HG03135 (cell line): ENCODE measurements around the gene MUC5B.

Source experiments
- ATAC-seq: cut with Tn5 transposase; IDR thresholded peaks from one replicate; pipeline ENCODE4 v1.9.1; 2021; ENCODE audit warnings: mild to moderate bottlenecking, moderate library complexity; ENCODE audit not compliant: unreplicated experiment

The MUC5B gene

GRCh38 chr11:1293619-1294015, 70.8 kb downstream of the MUC5B start:
- no peak for ATAC-seq

- ATAC-seq: no peak
Observed at GRCh38 chr11:1295086-1295485, 72.2 kb downstream of the MUC5B start.

DNA sequence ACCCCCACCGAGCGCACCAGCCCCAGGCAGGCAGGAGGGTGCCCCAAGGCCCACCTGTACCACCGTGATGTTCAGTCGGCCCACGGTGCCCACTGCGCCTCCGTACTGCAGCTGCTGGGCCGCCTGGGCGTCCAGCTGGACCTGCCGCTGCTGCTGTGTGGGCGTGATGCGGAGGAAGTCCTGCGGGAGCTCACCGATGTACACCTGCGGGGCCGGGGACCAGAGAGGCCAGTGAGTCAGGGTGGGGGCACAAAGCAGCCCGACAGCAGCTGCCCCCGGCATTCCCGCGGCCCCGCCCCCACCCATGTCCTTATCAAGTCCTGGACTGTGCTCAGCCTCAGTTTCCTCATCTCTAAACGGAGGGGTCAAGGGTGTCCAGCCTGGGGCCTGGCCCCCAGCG, 72.7 kb downstream of the MUC5B start:
- no peak for ATAC-seq

DNA sequence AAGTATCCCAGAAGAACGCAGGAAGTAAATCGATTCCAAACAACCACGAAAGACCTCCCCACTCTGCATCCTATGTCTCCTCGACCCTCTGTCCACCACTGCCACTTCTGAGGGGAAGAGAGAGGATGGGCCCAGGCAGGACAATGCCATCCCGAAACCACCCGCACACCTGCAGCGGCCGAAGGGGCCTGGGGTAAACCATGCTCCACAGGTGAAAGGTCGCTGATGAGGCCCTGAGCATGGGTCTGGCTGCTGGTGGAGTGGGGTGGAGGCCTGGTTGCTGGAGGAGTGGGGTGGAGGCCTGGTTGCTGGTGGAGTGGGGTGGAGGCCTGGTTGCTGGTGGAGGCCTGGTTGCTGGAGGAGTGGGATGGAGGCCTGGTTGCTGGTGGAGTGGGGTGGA, 73.4 kb downstream of the MUC5B start:
- ATAC-seq: no peak

DNA sequence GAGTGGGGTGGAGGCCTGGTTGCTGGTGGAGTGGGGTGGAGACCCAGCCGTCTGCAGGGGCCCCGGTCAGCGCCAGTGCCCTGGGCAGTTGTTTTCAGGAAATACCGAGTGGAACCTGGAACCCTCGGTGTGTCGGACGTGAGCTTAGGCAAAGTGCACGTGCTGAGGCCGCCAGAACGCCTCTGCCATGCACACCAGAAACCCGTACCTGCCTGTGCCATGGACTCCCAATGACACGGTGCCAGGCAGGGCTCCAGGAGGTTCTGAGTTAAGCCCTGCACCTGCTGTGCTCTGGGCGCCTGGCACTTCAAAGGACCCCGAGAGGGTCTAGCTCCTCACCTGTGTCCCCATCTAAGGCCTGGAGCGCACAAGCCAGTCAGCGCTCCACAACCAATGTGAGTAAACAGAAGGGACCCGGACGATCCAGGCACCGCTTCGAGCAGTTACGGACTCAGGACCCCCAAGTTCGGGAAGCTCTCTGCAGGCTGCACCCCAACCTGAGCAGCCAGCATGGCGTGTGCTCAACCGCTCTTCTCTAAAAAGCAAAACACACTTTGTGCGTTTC, 74.2 kb downstream of the MUC5B start:
- no peak for ATAC-seq

- ATAC-seq: no peak
Observed at GRCh38 chr11:1297576-1298473, 75.0 kb downstream of the MUC5B start.

- no peak for ATAC-seq
Observed at GRCh38 chr11:1298695-1299492, 76.0 kb downstream of the MUC5B start.

DNA sequence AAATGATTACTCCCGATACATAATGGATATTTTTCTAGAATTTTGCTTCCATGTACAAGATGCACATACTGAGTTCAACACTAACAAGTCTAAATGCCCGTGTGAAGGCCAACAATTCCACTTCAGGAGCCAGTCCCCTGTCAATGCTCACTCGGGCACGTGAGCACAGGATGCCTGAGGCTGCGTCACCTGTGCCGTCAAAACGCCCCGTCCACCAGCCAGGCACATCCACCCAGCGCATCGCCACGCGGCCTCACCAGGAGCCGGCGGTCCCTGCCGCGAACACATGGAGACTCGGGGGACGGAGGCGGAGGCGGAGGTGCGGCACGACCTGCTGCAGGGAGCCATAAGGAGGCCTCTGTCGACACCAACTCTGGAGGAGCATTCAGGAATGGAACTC, 76.8 kb downstream of the MUC5B start:
- ATAC-seq: no peak

DNA sequence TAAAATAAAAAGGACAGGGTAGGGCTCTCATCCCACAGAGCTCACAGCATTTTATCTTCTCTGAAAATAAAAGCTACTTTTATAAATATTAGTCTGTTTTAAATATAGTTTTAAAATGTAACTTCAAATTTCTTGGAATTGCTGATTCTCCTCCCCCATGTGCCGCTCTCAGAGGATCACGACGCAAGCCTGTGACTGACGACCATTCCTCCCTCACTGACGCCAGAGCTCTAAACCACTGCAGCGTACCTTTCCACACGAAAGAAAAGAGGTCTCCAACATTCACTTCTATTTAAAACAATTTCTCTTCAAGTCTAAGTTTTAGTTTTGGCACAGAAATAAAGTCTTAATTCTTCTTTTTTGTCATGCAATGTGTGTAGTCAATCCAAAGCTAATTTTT, 77.3 kb downstream of the MUC5B start:
- ATAC-seq: no peak

- ATAC-seq: no peak
Observed at GRCh38 chr11:1300569-1301187, 77.8 kb downstream of the MUC5B start.

GRCh38 chr11:1301220-1302000, 78.5 kb downstream of the MUC5B start:
- no peak for ATAC-seq

- ATAC-seq: no peak
Observed at GRCh38 chr11:1302041-1302460, 79.2 kb downstream of the MUC5B start.

DNA sequence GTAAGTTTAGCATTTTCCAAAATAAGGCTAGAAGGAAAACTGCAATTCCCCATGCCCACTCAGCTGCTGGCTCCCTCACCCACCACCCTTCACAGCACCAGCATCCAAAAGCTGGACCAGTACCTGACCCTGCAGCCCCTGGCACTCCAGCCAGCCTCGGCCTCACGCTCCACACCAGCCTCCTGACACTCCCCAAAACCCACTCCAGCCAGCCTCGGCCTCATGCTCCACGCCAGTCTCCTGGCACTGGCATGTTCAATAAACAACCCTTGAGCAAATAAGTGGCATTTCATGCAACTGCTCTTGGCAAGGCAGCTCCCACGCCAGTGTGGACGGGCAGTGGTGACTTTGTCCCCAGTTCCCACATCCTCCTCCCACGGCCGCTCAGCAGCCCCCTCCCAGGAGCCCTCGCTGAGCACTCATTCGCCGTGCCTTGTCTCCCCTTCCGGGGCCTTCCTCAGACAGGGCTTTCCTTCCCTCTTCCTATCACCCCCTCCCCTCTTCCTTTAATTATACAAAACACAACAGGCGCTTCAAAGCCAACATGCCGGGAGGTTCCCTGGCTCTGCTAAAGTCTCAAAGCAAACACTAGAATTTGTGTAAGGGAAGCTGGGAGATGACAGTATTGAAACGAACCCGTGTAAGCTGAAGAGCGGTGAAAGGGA, 79.7 kb downstream of the MUC5B start:
- ATAC-seq: no peak

- no peak for ATAC-seq
Observed at GRCh38 chr11:1303126-1303821, 80.4 kb downstream of the MUC5B start.

GRCh38 chr11:1303973-1304372, 81.1 kb downstream of the MUC5B start:
- no peak for ATAC-seq

- no peak for ATAC-seq
Observed at GRCh38 chr11:1304380-1304779, 81.5 kb downstream of the MUC5B start.

DNA sequence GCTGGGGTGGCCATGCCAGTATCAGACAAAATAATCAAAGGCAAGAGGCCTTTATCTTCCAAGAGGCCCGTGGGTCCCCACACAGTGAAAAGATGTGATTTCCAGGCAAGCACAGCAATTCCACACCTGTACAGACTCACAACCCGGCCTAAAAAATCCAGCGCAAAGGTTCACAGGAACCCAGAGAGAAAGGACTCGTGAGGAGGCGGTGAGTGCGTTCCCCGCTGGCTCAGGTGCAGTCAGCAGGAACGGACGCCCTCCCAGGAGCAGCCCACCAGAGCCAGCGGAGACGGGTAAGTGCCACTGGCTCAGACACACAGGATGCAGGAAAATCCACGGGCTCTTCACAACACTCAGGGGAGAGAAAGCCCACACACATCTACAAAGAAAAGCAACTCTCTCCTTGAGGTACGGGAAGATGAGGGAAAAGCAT, 82.2 kb downstream of the MUC5B start:
- ATAC-seq: no peak

- no peak for ATAC-seq
Observed at GRCh38 chr11:1305501-1306056, 82.7 kb downstream of the MUC5B start.
